Activated T-helper 2 cell treated with anti-CD3 and anti-CD28 coated beads, Interferon-gamma antibody, Interleukin-2, Interleukin-4, amounts not matched to agents 10 μg/mL and 5 μg/mL and 100 μg/mL, durations not matched to agents 14 hours and 24 hours and 36 hours (primary cell): ENCODE measurements around the gene CEP72. TPM values are rescaled to one million over a fixed set of nuclear protein-coding genes. Genes with fewer than 3 reads are reported as not detected.
"Not testable (repeated sequence)": the region's sequence is repeated elsewhere in the genome, so short reads cannot be mapped to it uniquely, and the experiment has no call there.

Experiments
- DNase-seq: peaks from one replicate; pipeline ENCODE4 v3.0.0; 2021; ENCODE audit warnings: low spot score
- H3K27ac Mint-ChIP-seq: one replicate; pipeline ENCODE4 v1.8.0; 2021; ENCODE audit warnings: mixed read lengths
- H3K27me3 Mint-ChIP-seq: one replicate; pipeline ENCODE4 v1.8.0; 2021; ENCODE audit warnings: low read depth, mixed read lengths
- H3K36me3 Mint-ChIP-seq: one replicate; pipeline ENCODE4 v1.8.0; 2021; ENCODE audit warnings: low read depth, mixed read lengths
- H3K4me1 Mint-ChIP-seq: one replicate; pipeline ENCODE4 v1.8.0; 2021; ENCODE audit warnings: low read depth, mixed read lengths
- H3K4me3 Mint-ChIP-seq: one replicate; pipeline ENCODE4 v1.8.0; 2021; ENCODE audit warnings: low read depth, mild to moderate bottlenecking, moderate library complexity, mixed read lengths
- H3K9me3 Mint-ChIP-seq: one replicate; pipeline ENCODE4 v1.8.0; 2021; ENCODE audit warnings: mixed read lengths
- intact Hi-C: fragments of 100-400 bp; cut with micrococcal nuclease; formaldehyde crosslinking; loops from one replicate; pipeline ENCODE4 v1.15.1; 2023
- total RNA-seq: library from RNA; stranded (reverse); gene quantifications from 2 replicates; pipeline ENCODE4 v1.2.3, GENCODE V29; 2022

CEP72 gene
- total RNA-seq, 1 donor from 2014 or later: 30.2 TPM

DNA sequence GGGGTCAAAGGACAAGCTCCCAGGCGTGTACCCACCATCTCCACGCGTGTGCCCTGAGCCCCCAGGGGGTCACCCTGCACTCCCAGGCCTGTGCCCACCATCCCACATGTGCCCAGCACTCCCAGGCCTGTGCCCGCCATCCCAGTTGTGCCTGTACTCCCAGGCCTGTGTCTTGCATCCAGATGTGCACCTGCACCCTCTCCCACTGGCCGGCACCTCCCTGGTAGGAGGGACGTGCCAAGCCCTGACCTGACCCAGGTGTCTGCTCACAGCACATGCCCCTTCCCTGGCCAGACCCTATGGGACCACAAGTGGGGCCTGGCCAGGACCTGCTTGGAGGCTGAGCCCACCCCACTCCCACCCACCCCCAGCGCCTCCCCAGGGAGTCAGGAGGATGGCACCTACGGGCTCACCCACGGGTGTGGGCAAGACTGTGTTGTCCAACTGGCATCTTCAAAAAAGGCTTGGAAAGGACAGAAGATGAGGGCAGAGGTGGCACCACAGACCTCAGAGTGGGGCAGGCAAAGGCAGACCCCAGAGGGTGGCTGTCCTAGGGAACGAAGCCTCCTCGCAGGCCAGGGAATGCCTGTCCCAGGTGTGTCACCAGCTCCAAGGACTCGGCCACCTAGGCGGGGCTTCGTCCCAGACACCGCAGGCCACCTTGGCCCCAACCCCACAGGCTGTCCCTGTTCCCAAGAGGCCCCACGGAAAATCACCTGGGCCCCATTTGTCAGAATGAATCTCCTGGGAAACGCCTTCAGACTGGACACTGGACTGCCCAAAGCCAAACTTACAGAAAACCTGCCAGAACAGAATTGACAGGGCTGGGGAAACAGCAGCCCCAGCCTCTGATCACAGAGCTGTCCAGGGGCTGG lies 69.4 kb downstream of the CEP72 start:
- not testable (repeated sequence) for H3K4me3 Mint-ChIP-seq, H3K4me1 Mint-ChIP-seq, DNase-seq, H3K9me3 Mint-ChIP-seq, H3K36me3 Mint-ChIP-seq, H3K27me3 Mint-ChIP-seq, H3K27ac Mint-ChIP-seq
- intact Hi-C loops: loop anchor here (5.0 kb wide), 1 partner anchor 96 kb away; no protein-coding TSS in a partner anchor

DNA sequence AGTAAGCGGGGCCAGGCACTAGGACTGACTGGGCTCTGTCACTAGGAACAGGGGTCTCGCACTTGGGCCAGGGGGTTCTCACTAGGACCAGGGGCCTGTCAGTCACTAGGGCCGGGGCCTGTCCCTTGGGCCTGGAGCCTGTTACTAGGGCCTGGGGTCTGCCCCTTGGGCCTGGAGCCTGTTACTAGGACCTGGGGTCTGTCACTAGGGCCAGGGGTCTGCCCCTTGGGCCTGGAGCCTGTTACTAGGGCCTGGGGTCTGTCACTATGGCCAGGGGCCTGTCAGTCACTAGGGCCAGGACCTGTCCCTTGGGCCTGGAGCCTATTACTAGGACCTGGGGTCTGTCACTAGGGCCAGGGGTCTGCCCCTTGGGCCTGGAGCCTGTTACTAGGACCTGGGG lies 70.1 kb downstream of the CEP72 start:
- intact Hi-C loops: loop anchor here (5.0 kb wide), 1 partner anchor 95 kb away; no protein-coding TSS in a partner anchor
- H3K36me3 Mint-ChIP-seq, H3K4me1 Mint-ChIP-seq, H3K9me3 Mint-ChIP-seq, H3K27ac Mint-ChIP-seq, H3K27me3 Mint-ChIP-seq, H3K4me3 Mint-ChIP-seq, DNase-seq: not testable (repeated sequence)

DNA sequence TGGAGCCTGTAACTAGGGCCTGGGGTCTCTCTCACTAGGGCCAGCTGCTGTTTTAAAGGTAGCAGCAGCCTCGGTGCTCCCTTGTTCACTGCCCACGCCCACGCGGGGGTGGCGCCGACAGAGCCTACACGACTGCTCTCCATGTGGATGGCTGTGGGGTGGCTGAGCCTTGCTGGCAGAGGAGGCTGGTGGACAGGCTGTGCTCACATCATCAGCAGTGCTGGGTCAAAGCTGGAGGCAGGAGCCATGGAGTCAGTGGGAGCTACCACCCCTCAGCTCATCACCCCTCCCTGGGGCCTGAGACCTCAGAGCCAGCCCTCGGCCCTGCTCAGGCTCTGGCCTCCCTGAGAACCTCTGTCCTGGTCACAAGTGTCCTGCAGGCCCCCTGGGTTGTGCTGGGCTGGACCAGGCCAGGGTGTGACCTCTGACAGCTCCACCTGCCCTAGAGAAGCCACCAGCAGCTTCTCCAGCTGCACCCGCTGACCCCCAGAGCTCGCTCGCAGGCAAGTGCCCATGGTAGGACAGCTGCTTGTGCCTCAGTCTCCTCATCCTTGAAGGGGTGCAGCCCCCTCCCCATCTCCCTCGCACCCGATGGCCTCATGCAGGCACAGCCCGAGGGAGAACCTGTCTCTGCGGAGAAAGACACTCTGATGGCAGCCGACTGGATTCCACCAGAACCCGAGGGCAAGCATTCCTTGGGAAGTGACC lies 70.7 kb downstream of the CEP72 start:
- not testable (repeated sequence) for H3K27me3 Mint-ChIP-seq, DNase-seq
- intact Hi-C loops: loop anchor here (5.0 kb wide), 1 partner anchor 94 kb away; no protein-coding TSS in a partner anchor

DNA sequence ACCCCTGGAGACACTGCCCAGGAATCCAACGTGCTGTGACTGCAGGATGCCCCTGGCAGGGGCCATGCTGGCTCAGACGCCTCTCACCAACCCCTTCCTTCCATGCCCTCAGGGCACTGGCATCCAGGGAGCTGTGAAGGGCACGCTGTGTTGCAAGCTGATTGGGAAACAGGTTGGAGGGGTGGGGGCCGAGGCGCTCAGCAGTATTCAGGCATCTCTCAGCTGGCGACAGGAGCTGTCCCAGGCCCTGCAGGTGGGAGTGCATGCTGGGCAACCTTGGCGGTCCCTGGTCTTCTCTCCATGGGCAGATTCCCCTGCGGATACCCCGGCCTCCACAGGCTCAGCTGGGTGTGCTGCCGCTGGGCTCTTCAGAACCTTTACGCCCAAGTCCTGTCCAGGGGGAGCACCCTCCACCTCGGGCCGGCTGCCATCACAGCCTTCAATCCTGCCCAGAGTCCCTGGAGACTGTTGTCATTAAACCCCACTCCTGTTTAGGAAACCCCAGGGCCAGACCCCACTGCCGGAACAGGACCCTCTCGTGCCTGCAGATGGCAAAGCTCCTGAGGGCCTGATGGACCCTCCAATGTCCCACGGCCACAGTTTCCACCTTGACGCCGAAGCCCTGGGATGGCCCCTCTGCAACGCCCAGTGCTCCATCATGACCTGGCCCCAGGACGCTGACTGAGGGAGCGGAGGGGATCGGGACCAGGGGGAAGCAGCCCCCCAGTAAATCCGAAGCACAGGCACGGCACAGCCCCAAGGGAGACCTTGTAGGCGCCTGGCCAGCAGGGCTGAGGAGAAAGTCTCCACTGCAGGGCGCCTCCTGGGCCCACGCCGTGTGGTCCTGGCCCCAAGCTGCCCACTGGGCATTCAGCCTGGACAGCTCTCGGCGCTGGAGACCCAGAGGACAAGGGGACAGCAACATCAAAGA lies 71.7 kb downstream of the CEP72 start:
- no peak overlapping the region for H3K27ac Mint-ChIP-seq
- no peaks in the 10 kb centered on the region for H3K27me3 Mint-ChIP-seq
- H3K4me1 Mint-ChIP-seq: no peaks in the 10 kb centered on the region
- H3K4me3 Mint-ChIP-seq: no peak overlapping the region
- no peaks in the 10 kb centered on the region for H3K9me3 Mint-ChIP-seq
- no peak for DNase-seq
- intact Hi-C loops: loop anchor here (5.0 kb wide), 1 partner anchor 93 kb away; no protein-coding TSS in a partner anchor
- H3K36me3 Mint-ChIP-seq: no peaks in the 10 kb centered on the region

More for the DNA sequence above, 70.7 kb downstream of the CEP72 start:
- H3K9me3 Mint-ChIP-seq, H3K36me3 Mint-ChIP-seq, H3K4me3 Mint-ChIP-seq, H3K4me1 Mint-ChIP-seq, H3K27ac Mint-ChIP-seq: not testable (repeated sequence)

DNA sequence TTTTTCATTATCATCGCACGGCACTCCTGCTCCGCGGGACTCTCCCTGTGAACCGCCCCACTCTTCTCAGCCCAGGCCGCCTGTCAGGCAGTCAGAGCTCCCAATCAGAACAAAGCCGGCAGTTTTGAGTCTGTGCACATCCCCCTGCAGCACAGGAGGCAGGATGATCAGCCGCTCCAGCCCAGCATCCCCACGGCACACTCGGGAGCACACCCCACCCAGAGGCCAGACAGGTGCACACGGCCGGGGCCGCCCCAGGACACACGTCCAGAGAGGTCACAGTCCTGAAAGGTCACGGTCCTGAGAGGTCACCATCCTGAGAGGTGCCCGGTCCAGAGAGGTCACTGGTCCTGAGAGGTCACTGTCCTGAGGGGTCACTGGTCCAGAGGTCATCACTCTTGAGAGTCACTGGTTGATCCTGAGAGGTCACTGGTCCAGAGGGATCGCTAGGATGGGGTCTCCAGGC lies 72.6 kb downstream of the CEP72 start:
- intact Hi-C loops: loop anchor here (5.0 kb wide), 1 partner anchor 93 kb away; no protein-coding TSS in a partner anchor
- Mint-ChIP-seq H3K4me3 (no peak overlapping the region), H3K36me3 (no peaks in the 10 kb centered on the region), H3K27ac (no peak overlapping the region), H3K9me3 (no peaks in the 10 kb centered on the region), H3K27me3 (no peaks in the 10 kb centered on the region), H3K4me1 (no peaks in the 10 kb centered on the region)
- no peak for DNase-seq

DNA sequence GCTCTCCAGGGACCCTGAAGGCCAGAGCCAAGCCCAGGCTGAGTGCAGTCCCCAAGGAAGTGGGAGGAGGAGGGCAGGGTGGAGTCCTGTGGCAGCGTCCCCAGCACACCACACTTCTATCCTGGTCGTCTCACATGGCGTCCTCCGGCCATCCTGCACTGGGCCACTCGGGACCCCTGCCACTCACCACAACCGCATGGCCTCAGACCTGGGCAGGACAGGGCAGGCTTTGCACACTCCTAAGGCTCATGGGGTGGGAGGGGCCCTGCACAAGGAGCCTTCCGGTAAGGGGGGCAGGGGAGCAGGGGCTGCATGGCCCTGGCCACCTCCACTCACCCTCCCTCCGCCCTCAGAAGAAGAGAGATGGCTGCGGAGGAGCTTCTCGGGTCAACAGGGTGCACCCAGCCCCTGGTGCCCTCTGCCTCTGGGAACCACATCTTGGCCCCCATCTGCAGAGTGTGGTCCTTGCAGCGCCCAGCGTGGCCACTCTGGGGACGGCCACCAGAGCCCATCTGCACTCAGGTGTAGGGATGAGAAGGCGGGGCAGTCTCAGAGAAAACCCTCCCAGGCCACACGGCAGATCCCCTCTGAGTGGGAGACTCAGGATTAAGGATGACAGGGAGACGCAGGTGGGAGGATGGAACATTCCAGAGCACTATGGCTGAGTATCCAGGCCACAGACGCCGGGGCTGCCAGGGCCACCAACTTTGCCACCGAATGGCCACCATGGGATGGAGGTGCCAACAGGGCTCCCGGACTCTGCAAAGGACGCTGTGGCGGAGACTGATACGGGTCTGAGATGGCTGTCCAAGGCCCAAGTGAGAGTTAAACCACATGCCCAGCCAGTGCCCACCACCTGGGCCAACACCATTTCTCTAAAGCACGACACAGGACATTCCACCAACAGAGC lies 73.4 kb downstream of the CEP72 start:
- H3K4me3 Mint-ChIP-seq: no peak overlapping the region
- DNase-seq: no peak
- H3K27me3 Mint-ChIP-seq: no peaks in the 10 kb centered on the region
- no peak overlapping the region for H3K27ac Mint-ChIP-seq
- H3K4me1 Mint-ChIP-seq: no peaks in the 10 kb centered on the region
- intact Hi-C loops: no loop called here
- H3K36me3 Mint-ChIP-seq: no peaks in the 10 kb centered on the region
- H3K9me3 Mint-ChIP-seq: no peaks in the 10 kb centered on the region

DNA sequence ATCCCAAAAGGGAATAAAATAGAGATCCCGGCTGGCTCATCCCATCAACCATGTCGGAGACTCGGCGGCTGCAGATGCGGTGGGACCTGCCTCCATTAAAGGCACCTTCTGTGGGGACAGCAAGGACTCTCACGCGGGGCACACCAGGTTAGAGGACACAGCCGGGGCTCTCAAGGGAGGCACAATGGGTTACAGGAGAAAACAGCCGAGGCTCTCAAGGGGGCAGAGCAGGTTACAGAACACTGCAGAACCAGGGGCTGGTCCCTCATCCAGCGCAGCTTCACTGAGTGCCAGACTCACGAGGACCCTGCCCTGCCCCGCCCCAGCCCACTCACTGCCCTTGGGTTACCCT lies 74.0 kb downstream of the CEP72 start:
- H3K4me3 Mint-ChIP-seq, intact Hi-C loops, H3K27ac Mint-ChIP-seq, H3K4me1 Mint-ChIP-seq, H3K36me3 Mint-ChIP-seq, H3K9me3 Mint-ChIP-seq, DNase-seq, H3K27me3 Mint-ChIP-seq: not testable (repeated sequence)

DNA sequence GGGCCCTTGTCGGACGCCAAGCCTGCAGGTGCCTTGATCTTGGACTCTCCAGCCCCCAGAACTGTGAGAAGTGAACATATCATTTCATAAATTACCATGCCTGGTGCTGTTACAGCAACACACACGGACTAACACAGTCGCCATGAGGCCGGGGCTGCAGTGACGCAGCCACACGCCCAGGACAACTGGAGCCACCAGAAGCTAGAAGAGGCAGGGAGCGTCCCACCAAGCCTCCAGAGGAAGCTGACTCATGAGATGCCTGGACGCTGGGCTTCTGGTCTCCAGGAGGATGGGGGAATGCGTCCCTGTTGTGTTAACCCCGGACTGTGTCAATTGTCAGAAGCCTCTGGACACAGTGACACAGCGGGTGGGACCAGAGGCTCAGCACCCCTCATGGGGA lies 74.8 kb downstream of the CEP72 start:
- H3K36me3 Mint-ChIP-seq, H3K4me1 Mint-ChIP-seq, H3K9me3 Mint-ChIP-seq, intact Hi-C loops, H3K4me3 Mint-ChIP-seq, H3K27ac Mint-ChIP-seq, H3K27me3 Mint-ChIP-seq, DNase-seq: not testable (repeated sequence)

DNA sequence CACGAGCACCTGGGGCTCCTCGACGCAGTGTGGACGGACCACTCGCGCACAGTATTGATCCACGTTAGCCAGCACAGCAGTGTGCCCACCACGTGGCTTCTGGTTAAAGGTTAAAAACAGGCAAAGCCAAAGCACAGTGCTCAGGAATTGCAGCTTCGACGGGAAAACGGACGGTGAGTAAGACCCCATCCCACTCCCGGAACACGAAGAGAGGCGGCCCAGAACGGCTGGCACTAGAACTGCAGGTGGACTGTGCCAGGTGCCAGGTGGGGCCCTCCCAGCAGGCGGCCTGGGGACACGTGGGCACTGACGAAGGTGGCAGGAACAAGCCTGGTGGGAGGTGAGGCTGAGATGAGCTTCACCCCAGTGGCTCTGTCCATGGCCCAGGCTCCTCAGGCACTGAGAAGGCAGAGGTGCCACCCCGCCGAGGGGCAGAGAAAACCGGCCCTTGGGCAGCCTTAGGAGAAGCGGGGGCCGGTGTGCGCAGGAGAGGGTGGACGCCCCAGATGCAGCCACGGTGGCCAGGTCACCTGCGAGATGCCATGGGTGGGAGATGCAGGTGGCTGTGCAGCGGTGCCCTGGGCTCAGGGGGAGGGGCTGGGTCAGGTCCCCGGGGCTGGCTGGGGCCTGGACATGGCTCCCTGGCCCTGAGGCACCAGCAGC lies 76.3 kb downstream of the CEP72 start:
- H3K4me1 Mint-ChIP-seq, DNase-seq, H3K36me3 Mint-ChIP-seq, H3K9me3 Mint-ChIP-seq, H3K27ac Mint-ChIP-seq, intact Hi-C loops, H3K4me3 Mint-ChIP-seq, H3K27me3 Mint-ChIP-seq: not testable (repeated sequence)

DNA sequence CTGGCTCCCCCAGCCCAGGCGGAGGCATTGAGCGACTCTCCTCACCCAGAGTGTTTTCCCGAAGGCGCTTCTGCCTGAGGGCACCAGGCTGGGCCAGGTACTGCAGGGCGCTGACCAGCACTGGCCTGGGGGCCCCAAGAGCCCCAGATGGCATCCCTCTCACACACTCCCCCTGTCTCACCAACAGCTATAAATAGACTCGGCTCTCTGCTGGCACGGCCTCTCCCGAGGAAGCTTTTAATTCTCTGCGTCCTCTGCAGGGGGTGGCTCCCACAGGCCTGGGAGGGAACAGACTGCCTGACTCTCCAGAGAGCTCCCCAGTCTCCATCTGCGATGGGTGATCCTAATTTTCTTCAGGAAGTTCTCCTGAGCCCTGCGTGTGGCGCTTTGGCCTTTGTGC lies 78.2 kb downstream of the CEP72 start:
- H3K27me3 Mint-ChIP-seq, H3K9me3 Mint-ChIP-seq, H3K4me1 Mint-ChIP-seq, H3K27ac Mint-ChIP-seq, H3K36me3 Mint-ChIP-seq, H3K4me3 Mint-ChIP-seq, DNase-seq, intact Hi-C loops: not testable (repeated sequence)

DNA sequence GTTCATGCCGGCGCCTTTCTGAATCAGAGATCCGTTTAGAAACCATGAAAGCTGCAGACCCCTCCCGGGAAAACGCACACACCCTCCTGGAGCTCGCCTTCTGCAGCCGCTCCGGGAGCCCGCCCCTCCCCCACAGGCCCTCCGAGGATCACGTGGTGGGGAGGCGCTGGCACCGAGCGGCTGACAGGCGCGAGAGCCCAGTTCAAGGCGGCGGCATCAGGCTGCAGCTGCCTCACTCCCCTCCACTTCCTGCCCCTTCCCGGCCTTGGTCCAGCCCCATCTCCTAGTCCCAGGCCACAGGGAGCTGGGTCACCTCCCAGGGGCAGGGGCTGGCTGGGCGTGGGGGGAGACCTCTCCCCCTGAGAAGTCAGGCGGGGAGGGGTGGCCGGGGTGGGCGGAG lies 78.9 kb downstream of the CEP72 start:
- intact Hi-C loops, H3K27ac Mint-ChIP-seq, H3K4me3 Mint-ChIP-seq, H3K4me1 Mint-ChIP-seq, H3K9me3 Mint-ChIP-seq, H3K27me3 Mint-ChIP-seq, H3K36me3 Mint-ChIP-seq, DNase-seq: not testable (repeated sequence)
